IPS-15b (cell line): Measurements from ENCODE around the gene VMA21.

ENCODE experiments used
- H3K27me3 ChIP-seq: one replicate; pipeline ENCODE4 v1.6.1; 2013; ENCODE audit warnings: low read length; ENCODE audit not compliant: control insufficient read depth, insufficient read depth
- H3K36me3 ChIP-seq: one replicate; pipeline ENCODE4 v1.6.1; 2013; ENCODE audit warnings: low read length; ENCODE audit not compliant: control insufficient read depth, insufficient read depth
- H3K4me1 ChIP-seq: one replicate; pipeline ENCODE4 v1.6.1; 2013; ENCODE audit warnings: mild to moderate bottlenecking, low read length; ENCODE audit not compliant: control insufficient read depth, insufficient read depth
- H3K4me3 ChIP-seq: one replicate; pipeline ENCODE4 v1.5.1; 2013; ENCODE audit warnings: low read depth, low read length
- H3K9ac ChIP-seq: one replicate; pipeline ENCODE4 v1.6.1; 2013; ENCODE audit warnings: low read depth, mild to moderate bottlenecking, low read length
- H3K9me3 ChIP-seq: one replicate; pipeline ENCODE4 v1.6.1; 2013; ENCODE audit warnings: mild to moderate bottlenecking, low read length; ENCODE audit not compliant: control insufficient read depth, insufficient read depth

The VMA21 gene

DNA sequence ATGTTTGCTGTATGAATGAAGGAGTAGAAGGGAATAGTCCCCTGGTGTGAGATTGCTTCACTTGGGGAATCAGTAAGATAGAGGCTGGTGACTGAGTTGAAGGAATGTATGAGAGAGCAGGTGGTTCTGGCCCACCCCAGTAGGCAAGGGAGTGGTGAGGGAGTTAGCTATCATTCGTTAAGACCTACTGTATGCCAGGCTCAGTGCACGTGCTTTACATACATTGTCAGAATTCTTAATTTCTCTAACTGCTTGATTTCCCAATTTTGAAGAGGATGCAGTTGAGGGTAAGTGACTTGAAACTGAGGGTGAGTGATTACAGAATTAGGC is 700 bp downstream of the VMA21 start:
- no peaks in the 10 kb centered on the region for H3K27me3 ChIP-seq

DNA sequence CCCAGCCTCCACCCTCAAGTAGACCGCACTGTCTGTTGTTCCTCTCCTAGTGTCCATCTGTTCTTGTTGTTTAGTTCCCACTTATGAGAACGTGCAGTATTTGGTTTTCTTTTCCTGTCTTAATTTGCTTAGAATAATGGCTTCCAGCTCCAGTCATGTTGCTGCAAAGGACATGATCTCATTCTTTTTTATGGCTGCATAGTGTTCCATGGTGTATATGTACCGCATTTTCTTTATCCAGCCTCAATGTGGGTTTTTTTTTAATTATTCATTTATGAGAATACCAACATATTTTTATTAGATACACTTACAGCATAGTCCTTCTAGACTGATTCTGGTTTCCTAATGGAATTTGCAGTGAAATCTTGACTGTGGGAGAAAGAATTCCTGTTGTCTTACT is 1.3 kb downstream of the VMA21 start:
- Histone ChIP-seq H3K9me3 (no peaks in the 10 kb centered on the region), H3K27me3 (no peaks in the 10 kb centered on the region), H3K9ac (no peak overlapping the region), H3K4me1 (no peaks in the 10 kb centered on the region), H3K4me3 (no peak overlapping the region), H3K36me3 (no peaks in the 10 kb centered on the region)

More for the DNA sequence above, 700 bp downstream of the VMA21 start:
- Histone ChIP-seq H3K4me3 (peak overlapping the region; percentile 80), H3K9ac (peak overlapping the region; percentile 62), H3K9me3 (no peaks in the 10 kb centered on the region), H3K36me3 (no peaks in the 10 kb centered on the region), H3K4me1 (no peaks in the 10 kb centered on the region)

DNA sequence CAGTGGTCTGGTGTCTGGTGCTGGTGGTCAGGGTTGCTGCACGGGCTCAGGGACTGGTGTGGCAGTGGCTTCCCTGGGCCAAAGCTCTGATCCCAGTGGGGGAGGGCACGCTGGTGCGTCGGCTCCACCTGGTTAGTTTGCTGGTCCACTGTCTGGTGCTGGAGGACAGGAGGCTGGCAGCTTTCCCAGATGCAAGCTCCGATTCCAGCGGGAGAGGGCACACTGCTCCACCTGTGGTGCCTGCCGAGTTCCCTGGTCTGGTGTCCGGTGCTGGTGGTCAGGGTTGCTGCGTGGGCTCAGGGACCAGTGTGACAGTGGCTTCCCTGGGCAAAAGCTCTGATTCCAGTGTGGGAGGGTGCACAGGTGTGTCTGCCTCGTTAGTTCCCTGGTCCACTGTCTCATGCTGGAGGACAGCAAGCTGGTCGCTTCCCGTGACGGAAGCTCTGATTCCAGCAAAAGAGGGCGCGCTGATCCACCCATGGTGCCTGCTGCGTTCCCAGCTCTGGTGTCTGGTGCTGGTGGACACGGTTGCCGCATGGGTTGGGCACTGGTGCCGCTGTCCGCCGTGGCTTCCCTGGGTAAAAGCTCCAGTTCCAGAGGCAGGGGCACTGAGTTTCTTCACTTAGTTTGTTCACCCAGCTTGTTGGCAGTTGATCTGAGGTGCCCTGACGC is 5.8 kb downstream of the VMA21 start:
- Histone ChIP-seq H3K9ac (no peak overlapping the region), H3K9me3 (no peaks in the 10 kb centered on the region), H3K36me3 (no peaks in the 10 kb centered on the region), H3K4me3 (no peak overlapping the region), H3K4me1 (no peaks in the 10 kb centered on the region), H3K27me3 (no peaks in the 10 kb centered on the region)

DNA sequence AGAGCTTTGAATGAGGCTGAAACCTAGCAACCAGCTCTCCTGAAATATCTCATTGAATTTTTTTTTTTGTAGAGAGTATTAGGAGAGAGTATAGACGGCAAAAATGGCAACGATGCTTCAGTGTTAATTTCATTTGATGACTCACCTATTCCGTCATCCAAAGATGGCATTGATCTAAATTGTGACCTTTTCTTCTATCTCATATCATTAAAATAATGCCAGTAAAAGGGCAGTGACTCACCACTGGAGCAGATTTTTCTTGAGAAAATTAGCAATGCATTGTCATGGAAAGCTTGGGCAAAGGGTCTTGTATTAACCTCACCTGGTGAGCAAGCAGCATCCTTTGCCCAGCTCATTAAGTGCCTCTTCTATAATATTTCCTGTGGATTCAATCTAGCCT is 19.6 kb downstream of the VMA21 start:
- H3K9me3 ChIP-seq, result peaks cover 10% of the 10 kb centered on the region
- H3K36me3 ChIP-seq, result no peaks in the 10 kb centered on the region
- H3K4me3 ChIP-seq, result no peak overlapping the region
- no peak overlapping the region for H3K9ac ChIP-seq
- peaks cover 6% of the 10 kb centered on the region for H3K4me1 ChIP-seq
- H3K27me3 ChIP-seq, result no peaks in the 10 kb centered on the region

DNA sequence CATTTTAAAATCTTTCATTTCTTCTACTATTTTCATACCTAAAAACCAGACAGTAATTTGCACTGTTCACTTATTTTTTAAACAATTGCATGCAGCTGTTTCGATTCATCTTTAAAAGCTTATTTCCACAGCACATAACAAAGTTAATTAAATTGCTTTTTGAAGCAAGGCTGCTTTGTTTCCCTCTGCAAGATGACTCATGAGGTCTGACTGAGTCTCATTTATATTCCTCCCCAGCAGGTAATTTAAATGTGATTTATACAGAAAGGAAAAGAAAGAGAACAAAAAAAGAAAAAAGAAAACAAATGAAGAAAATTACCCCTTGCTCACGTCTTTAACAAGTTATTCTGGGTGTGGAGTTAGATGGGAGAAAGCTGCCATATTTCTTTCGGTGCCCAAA is 22.8 kb downstream of the VMA21 start:
- Histone ChIP-seq H3K9ac (no peak overlapping the region), H3K36me3 (no peaks in the 10 kb centered on the region), H3K4me1 (peaks cover 6% of the 10 kb centered on the region), H3K9me3 (peaks cover 6% of the 10 kb centered on the region), H3K4me3 (no peak overlapping the region), H3K27me3 (no peaks in the 10 kb centered on the region)

DNA sequence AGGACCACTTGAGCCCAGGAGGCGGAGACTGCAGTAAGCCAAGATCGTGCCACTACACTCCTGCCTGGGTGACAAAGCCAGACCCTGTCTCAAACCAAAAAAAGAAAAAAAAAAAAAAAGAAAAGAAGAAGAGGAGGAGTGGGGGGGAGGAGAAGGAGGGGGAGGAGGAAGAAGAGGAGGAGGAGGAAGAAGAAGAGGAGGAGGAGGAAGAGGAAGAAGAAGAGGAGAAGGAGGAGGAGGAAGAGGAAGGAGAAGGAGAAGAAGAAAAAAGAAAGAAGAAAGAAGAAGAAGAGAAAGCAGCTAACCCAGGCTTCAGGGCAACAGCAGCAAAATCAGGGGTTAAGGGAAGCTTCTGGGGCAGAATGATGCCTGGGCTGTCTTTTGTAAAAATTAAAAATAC is 27.5 kb downstream of the VMA21 start:
- Histone ChIP-seq H3K9ac (no peak overlapping the region), H3K4me1 (peaks cover 2% of the 10 kb centered on the region), H3K9me3 (no peaks in the 10 kb centered on the region), H3K4me3 (no peak overlapping the region), H3K36me3 (no peaks in the 10 kb centered on the region), H3K27me3 (no peaks in the 10 kb centered on the region)

DNA sequence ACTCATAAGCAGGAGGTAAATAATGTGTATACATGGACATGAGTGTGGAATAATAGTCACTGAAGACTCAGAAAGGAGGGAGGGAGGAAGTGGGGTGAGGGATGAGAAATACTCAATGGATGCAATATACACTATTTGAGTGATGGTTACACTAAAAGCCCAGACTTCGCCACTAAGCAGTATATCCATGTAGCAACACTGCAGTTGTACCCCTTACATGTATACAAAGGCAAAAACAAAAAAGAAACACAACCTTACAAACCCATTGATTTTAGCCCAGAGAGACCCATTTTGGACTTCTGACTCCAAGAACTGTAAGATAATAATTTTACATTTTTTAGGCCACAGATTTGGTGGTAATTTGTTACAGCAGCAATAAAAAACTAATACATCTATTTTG is 51.5 kb downstream of the VMA21 start:
- H3K36me3 ChIP-seq, result no peaks in the 10 kb centered on the region
- H3K4me3 ChIP-seq, result no peak overlapping the region
- H3K9ac ChIP-seq, result no peak overlapping the region

DNA sequence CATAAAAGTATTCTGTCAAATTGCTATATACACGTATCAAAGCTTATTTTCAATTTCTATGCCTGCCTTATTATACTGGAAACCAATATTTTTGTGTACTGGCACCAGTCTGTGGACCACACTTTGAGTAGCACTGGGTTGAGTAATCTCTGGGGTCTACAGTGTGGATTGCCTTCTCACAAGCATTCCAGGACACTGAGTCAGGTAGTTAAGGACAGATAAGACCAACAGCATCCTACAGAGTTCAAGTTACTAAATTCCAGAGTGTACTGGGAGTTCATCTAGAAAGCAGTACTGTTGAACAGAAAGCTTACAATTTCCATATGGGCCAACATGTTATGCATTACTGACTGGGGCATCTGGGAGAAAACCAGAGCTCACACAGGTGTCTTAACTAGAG is 61.8 kb downstream of the VMA21 start:
- no peaks in the 10 kb centered on the region for H3K27me3 ChIP-seq

More for the DNA sequence above, 51.5 kb downstream of the VMA21 start:
- no peaks in the 10 kb centered on the region for H3K4me1 ChIP-seq
- H3K27me3 ChIP-seq, result no peaks in the 10 kb centered on the region
- H3K9me3 ChIP-seq, result no peaks in the 10 kb centered on the region

More for the DNA sequence above, 61.8 kb downstream of the VMA21 start:
- Histone ChIP-seq H3K9ac (no peak overlapping the region), H3K9me3 (no peaks in the 10 kb centered on the region), H3K4me1 (no peaks in the 10 kb centered on the region), H3K4me3 (no peak overlapping the region), H3K36me3 (no peaks in the 10 kb centered on the region)
